ENCODE results near the gene UMODL1.

DNA sequence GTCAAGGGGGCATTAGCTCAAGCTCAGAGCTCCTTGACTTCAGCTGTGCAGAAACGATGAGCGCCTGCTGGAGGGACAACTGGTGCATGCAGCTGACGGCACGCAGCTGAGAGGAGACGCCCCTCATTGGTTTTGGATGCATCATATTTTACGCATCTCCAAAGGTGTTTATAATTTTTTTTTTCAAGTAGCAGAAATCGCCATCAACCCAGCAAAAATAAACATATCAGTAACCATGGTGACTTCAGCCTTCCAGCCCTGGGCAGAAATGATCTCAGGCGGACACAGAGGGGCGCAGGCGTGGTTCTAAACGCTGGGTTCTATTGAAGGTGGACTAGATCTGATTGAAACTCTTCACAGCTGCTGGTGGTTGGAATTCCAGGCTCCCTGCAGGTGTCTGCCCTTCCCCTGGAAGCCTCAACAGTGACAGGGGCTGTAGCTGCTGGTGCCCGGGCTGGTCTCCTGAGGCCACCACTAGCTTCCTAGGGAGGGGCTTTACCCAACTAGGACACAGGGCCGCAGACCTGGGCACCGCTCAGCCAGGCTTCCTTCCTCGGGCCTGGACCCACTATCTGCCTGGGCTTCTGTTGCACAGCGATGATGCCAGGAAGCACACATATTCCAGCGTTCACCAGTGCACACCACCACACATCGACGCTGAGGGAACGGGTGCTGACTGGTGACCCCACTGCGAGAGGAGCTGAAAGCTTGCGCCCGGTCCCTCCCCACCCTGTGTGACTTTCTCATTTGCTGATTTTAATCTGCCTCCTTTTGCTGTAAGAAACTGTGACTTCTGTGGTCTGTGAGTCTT lies 84.1 kb downstream of the UMODL1 start:
- peak; percentile 14 for TF ChIP-seq CTCF (IDR thresholded peaks at IDR 0.05; ENCODE audit: borderline replicate concordance, extremely low read depth, low read length, poor library complexity, severe bottlenecking)
- TF ChIP-seq EZH2 (IDR thresholded peaks at IDR 0.05; ENCODE audit: borderline replicate concordance, low read depth, low read length, severe bottlenecking), result no peak
